Mucosa of descending colon (tissue), 3 donors: ENCODE results near the gene SCTR. TPM values are rescaled to one million over a fixed set of nuclear protein-coding genes. Genes with fewer than 3 reads are reported as not detected.
A peak's percentile ranks its signal among the peaks of the same experiment; 100 is the strongest.

ENCODE experiments used
- ATAC-seq: fragments of 200-7000 bp; cut with Tn5 transposase; one replicate; pipeline ENCODE4 v1.9.1; 2020; ENCODE audit warnings: mild to moderate bottlenecking, moderate library complexity
- DNase-seq, 3 donors: peaks; one replicate each; pipeline ENCODE4 v3.0.0-alpha.2; 2020
- H3K36me3 ChIP-seq: fragments of 200-600 bp; one replicate; pipeline ENCODE4 v1.8.0; 2021; ENCODE audit warnings: low read depth, mild to moderate bottlenecking
- H3K4me1 ChIP-seq: fragments of 200-600 bp; one replicate; pipeline ENCODE4 v1.8.0; 2021; ENCODE audit warnings: low read depth, mild to moderate bottlenecking
- H3K4me3 ChIP-seq: fragments of 200-600 bp; one replicate; pipeline ENCODE4 v1.8.0; 2021; ENCODE audit warnings: mild to moderate bottlenecking
- H3K9me3 ChIP-seq: fragments of 200-600 bp; one replicate; pipeline ENCODE4 v1.8.0; 2021; ENCODE audit warnings: mild to moderate bottlenecking
- CTCF ChIP-seq: fragments of 200-600 bp; IDR thresholded peaks from one replicate; pipeline ENCODE4 v1.8.0; 2022; ENCODE audit warnings: antibody characterized with exemption, mild to moderate bottlenecking
- intact Hi-C, 2 donors: fragments of 100-400 bp; cut with DNase I in 1 of 2; cut with micrococcal nuclease in 1 of 2; formaldehyde crosslinking; loops; one replicate each; pipeline versions ENCODE4 v1.11.0 to v1.11.1; 2022; cut with DNase I, micrococcal nuclease
- total RNA-seq, 3 donors: library from RNA; stranded (reverse); fragmentation: NEBNext Ultra II Directional in 2 of 3; extraction: Animal tissue kit (Norgen Biotek cat#: 25700) in 2 of 3; gene quantifications; one replicate each; pipeline versions ENCODE4 v1.2.1 to v1.2.4, GENCODE V29; 2021 to 2023
- donor health status: DM: no; HTN: no; CAD: no; lungs with moderate emphysema.
- donor health status: DM: no; HTN: no; CAD: no.
- donor health status: DM: no; HTN: yes; CAD: no.

SCTR gene
- total RNA-seq, 3 donors from 2014 or later = 0.25 to 0.32 TPM; not detected in 1

DNA sequence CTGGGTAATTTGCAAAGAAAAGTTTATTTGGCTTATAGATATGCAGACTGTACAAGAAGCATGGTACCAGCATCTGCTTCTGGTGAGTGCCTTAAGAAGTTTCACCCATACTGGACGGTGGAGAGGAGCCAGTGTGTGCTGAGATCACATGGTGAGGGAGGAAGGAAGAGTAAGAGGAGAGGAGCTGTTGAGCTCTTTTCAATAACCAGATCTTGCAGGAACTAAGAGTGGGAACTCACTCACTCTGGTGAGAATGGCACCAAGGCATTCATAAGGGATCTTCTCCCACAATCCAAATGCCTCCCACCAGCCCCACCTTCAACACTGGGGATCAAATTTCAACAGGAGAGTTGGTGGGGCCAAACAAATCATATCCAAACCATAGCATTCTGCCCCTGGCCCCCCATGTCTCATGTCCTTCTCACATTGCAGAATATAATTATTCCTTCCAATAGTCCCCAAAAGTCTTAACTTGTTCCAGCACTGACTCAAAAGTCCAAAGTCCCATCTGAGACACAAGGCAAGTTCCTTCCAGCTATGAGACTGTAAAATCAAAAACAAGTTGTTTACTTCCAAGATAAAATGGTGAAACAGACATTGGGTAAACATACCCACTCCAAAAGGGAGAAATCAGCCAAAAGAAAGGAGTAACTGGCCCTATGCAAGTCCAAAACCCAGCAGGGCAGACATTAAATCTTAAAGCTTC, 104.3 kb downstream of the SCTR start:
- Histone ChIP-seq H3K9me3 (no peaks in the 10 kb centered on the region), H3K36me3 (no peaks in the 10 kb centered on the region), H3K4me1 (peaks cover 21% of the 10 kb centered on the region), H3K4me3 (no peak overlapping the region)
- DNase-seq (no peak), ATAC-seq (peak; percentile 50)
- intact Hi-C loops = no loop called here
- TF ChIP-seq CTCF = no peak

GRCh38 chr2:119419065-119419464, 105.2 kb downstream of the SCTR start:
- Histone ChIP-seq H3K36me3 (no peaks in the 10 kb centered on the region), H3K4me1 (peaks cover 16% of the 10 kb centered on the region), H3K9me3 (peaks cover 5% of the 10 kb centered on the region), H3K4me3 (no peak overlapping the region)
- TF ChIP-seq CTCF = no peak
- intact Hi-C loops = no loop called here
- no peak for ATAC-seq
- no peak for DNase-seq

GRCh38 chr2:119417908-119418307, 106.4 kb downstream of the SCTR start:
- ATAC-seq = peak; percentile 51
- peaks cover 9% of the 10 kb centered on the region for H3K4me1 ChIP-seq
- TF ChIP-seq CTCF = no peak
- peaks cover 5% of the 10 kb centered on the region for H3K9me3 ChIP-seq
- H3K36me3 ChIP-seq = no peaks in the 10 kb centered on the region
- DNase-seq = no peak
- H3K4me3 ChIP-seq = no peak overlapping the region
- intact Hi-C loops = no loop called here

DNA sequence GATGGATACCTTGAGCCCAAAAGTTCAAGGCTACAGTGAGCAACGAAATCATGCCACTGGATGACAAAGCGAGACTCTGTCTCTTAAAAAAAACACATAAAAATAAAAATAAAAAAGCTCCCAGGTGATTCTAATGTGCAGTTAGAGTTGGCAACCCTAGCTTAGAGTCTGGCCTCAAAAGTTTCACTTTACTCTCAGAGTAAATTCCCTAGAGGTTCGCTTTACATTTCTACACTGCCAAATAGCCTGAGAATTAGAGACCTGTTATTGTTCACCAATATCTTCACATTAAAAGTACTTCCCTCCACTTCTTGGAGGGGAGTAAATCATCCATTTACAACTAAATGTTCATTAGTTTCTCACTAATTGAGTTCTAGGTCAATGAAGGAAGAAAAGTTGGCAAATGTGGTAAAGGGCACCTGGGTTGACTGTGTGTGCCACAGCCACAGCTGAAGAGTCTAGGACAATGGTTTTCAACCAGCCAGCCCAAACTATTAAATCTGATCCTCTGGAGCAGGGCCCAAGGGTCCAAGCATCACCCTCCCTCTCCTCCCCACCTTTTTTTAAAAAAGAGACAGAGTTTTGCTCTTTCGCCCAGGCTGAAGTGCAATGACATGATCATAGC, 107.9 kb downstream of the SCTR start:
- ATAC-seq = no peak

DNA sequence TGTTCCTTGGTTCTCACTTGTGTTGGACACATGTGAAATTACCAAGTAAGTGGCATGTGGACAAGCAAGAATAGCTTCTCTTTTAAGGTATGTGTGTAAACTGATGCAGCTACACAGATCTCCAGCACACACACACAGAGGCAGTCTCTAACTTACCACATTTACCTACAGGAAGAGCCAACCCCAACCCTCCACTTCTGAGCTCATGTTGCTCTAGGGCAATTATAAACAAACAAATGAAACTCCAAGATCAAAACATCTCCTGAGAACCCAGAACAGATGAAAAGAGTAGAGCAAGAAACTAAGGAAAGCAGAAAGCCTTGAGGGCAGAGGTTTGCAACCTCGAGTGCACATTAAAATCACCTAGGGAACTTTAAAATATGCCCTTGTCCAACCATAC, 108.7 kb downstream of the SCTR start:
- Histone ChIP-seq H3K36me3 (no peaks in the 10 kb centered on the region), H3K4me3 (no peak overlapping the region), H3K9me3 (peaks cover 5% of the 10 kb centered on the region), H3K4me1 (peaks cover 2% of the 10 kb centered on the region)
- DNase-seq = no peak
- TF ChIP-seq CTCF = no peak
- no peak for ATAC-seq
- intact Hi-C loops = no loop called here

More for the DNA sequence above, 107.9 kb downstream of the SCTR start:
- no peak for TF ChIP-seq CTCF
- Histone ChIP-seq H3K9me3 (peaks cover 5% of the 10 kb centered on the region), H3K4me3 (no peak overlapping the region), H3K4me1 (peaks cover 8% of the 10 kb centered on the region), H3K36me3 (no peaks in the 10 kb centered on the region)
- no peak for DNase-seq
- intact Hi-C loops = no loop called here
